Stimulated activated CD8-positive, alpha-beta memory T cell treated with anti-CD3 and anti-CD28 coated beads, Interleukin-2, amount 100 ng/mL, for 1 hour (primary cell): ENCODE data around the gene ITGB3.
"Not testable (repeated sequence)": the region's sequence is repeated elsewhere in the genome, so short reads cannot be mapped to it uniquely, and the experiment has no call there.

ENCODE experiments used
- DNase-seq, 2 donors: peaks; one replicate each; pipeline ENCODE4 v3.0.0-alpha.2; 2020; ENCODE audit warnings: low read depth in 2 of 2

The ITGB3 gene

GRCh38 chr17:47253541-47254402, at the start of gene ITGB3:
TSS of gene ITGB3 (plus strand) at chr17:47253827. CDS start at chr17:47253862, 35 bp downstream.
- DNase-seq: peak; percentile 31 to 43

GRCh38 chr17:47203984-47204721, 49.5 kb upstream of the ITGB3 start:
- DNase-seq: peak in 1 of 2 donors; percentile 22

- no peak for DNase-seq
Measured at GRCh38 chr17:47204722-47205418, 48.8 kb upstream of the ITGB3 start.

GRCh38 chr17:47205419-47205963, 48.1 kb upstream of the ITGB3 start:
- DNase-seq: peak in 1 of 2 donors; percentile 39

GRCh38 chr17:47207143-47208067, 46.2 kb upstream of the ITGB3 start:
- DNase-seq: no peak

GRCh38 chr17:47208744-47209488, 44.7 kb upstream of the ITGB3 start, which contains the start of gene MYL4:
TSS of gene MYL4 (plus strand) at chr17:47209348. CDS start at chr17:47209423, 75 bp downstream.
- no peak for DNase-seq

GRCh38 chr17:47209499-47209898, 44.1 kb upstream of the ITGB3 start:
- DNase-seq: no peak

- no peak for DNase-seq
Measured at GRCh38 chr17:47210105-47210504, 43.5 kb upstream of the ITGB3 start.

GRCh38 chr17:47210779-47211178, 42.8 kb upstream of the ITGB3 start:
- no peak for DNase-seq

GRCh38 chr17:47212458-47212857, 41.2 kb upstream of the ITGB3 start:
- no peak for DNase-seq

GRCh38 chr17:47213540-47213939, 40.1 kb upstream of the ITGB3 start:
- DNase-seq: no peak

- DNase-seq: no peak
Measured at GRCh38 chr17:47214931-47215330, 38.7 kb upstream of the ITGB3 start.

GRCh38 chr17:47216821-47217220, 36.8 kb upstream of the ITGB3 start:
- not testable (repeated sequence) for DNase-seq

GRCh38 chr17:47217279-47217678, 36.3 kb upstream of the ITGB3 start:
- DNase-seq: not testable (repeated sequence)

- DNase-seq: no peak
Measured at GRCh38 chr17:47218896-47219430, 34.7 kb upstream of the ITGB3 start.

GRCh38 chr17:47219621-47220475, 33.8 kb upstream of the ITGB3 start:
- DNase-seq: no peak

GRCh38 chr17:47220531-47220999, 33.1 kb upstream of the ITGB3 start:
- no peak for DNase-seq

- no peak for DNase-seq
Measured at GRCh38 chr17:47221154-47221553, 32.5 kb upstream of the ITGB3 start.

- DNase-seq: no peak
Measured at GRCh38 chr17:47222047-47222446, 31.6 kb upstream of the ITGB3 start.
